Tibial artery (tissue), 4 donors: ENCODE results near the gene LRRC74A.

Source experiments
- DNase-seq, 2 donors: peaks; one replicate each; pipeline ENCODE4 v3.0.0-alpha.2; 2019
- H3K27ac ChIP-seq, 2 donors: fragments of 200-600 bp; sonication (generic) in 1 of 2; 1 replicate in 1 of 2; 2 replicates in 1 of 2; pipeline ENCODE4 v1.5.1; 2018 to 2019; ENCODE audit warnings: mild to moderate bottlenecking in 1 of 2
- H3K27me3 ChIP-seq, 2 donors: fragments of 200-600 bp; sonication (generic) in 1 of 2; one replicate each; pipeline versions ENCODE4 v1.5.1 to v1.6.0; 2016 to 2019
- H3K36me3 ChIP-seq, 3 donors: fragments of 200-600 bp; sonication (generic) in 2 of 3; one replicate each; pipeline ENCODE4 v1.5.1; 2016 to 2019; ENCODE audit warnings: mild to moderate bottlenecking in 2 of 3
- H3K4me1 ChIP-seq, 4 donors: fragments of 200-600 bp; sonication (generic) in 2 of 4; 1 replicate in 3 of 4; 2 replicates in 1 of 4; pipeline ENCODE4 v1.5.1; 2016 to 2019
- H3K4me3 ChIP-seq, 2 donors: fragments of 200-600 bp; sonication (generic) in 1 of 2; 1 replicate in 1 of 2; 2 replicates in 1 of 2; pipeline ENCODE4 v1.5.1; 2018 to 2019; ENCODE audit warnings: mild to moderate bottlenecking in 2 of 2
- H3K9me3 ChIP-seq, 3 donors: fragments of 200-600 bp; sonication (generic) in 1 of 3; one replicate each; pipeline ENCODE4 v1.5.1; 2016 to 2019
- intact Hi-C: fragments of 100-400 bp; cut with DNase I; formaldehyde crosslinking; loops from one replicate; pipeline ENCODE4 v1.15.0; 2023; ENCODE audit warnings: low total_unique reads
- TF ChIP-seq, protein P1 (sequence below), 2 experiments: fragments of 200-600 bp in 1 of 2; fragments of 450-650 bp in 1 of 2; IDR thresholded peaks; one replicate each; pipeline ENCODE4 v1.5.1; 2017 to 2019; ENCODE audit warnings: antibody characterized with exemption in 2 of 2, mild to moderate bottlenecking in 1 of 2, moderate library complexity in 1 of 2

Gene LRRC74A

DNA sequence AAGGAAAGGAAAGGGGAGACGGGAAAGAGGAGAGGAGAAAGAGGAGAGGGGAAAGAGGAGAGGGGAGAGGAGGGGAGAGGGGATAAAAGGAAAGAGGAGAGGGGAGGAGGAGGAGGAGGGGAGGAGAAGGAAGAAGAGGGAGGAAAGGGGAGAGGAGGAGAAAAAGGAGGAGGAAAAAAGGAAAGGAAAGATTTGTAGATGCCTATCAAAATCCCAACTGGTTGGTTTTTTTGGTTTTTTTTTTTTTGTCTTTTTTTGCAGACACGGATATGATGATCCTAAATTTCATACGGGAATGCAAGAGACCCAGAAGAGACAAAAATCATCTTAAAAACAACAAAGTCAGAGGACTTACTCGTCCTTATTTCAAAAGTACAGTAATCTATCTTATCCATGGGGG lies 32.9 kb upstream of the LRRC74A start:
- TF ChIP-seq, protein P1, sequence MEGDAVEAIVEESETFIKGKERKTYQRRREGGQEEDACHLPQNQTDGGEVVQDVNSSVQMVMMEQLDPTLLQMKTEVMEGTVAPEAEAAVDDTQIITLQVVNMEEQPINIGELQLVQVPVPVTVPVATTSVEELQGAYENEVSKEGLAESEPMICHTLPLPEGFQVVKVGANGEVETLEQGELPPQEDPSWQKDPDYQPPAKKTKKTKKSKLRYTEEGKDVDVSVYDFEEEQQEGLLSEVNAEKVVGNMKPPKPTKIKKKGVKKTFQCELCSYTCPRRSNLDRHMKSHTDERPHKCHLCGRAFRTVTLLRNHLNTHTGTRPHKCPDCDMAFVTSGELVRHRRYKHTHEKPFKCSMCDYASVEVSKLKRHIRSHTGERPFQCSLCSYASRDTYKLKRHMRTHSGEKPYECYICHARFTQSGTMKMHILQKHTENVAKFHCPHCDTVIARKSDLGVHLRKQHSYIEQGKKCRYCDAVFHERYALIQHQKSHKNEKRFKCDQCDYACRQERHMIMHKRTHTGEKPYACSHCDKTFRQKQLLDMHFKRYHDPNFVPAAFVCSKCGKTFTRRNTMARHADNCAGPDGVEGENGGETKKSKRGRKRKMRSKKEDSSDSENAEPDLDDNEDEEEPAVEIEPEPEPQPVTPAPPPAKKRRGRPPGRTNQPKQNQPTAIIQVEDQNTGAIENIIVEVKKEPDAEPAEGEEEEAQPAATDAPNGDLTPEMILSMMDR (IDR thresholded peaks at IDR 0.05), result no peak
- DNase-seq, result no peak
- H3K4me3 ChIP-seq, result no peak overlapping the region
- intact Hi-C loops, result no loop called here
- H3K36me3 ChIP-seq, result peaks cover 51 to 68% (median 51%) of the 10 kb centered on the region in 3 donors
- H3K27ac ChIP-seq, result no peak overlapping the region
- H3K9me3 ChIP-seq, result no peaks in the 10 kb centered on the region
- no peaks in the 10 kb centered on the region for H3K27me3 ChIP-seq
- H3K4me1 ChIP-seq, result no peaks in the 10 kb centered on the region

DNA sequence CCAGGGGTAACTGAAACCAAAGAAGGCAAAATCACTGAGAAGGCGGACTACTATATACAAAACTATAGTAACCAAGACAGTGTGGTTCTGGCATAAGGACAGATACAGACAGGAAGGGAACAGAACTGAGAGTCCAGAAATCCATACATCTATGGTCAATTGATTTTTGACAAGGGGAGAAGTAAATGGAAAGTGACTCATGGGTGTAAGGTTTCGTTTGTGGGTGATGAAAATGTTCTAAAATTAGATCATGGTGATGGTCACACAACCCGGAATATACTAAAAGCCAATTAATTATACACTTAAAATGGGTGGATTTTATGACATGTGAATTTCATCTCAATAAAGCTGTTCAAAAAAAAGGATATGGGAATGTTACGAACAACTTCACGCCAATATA lies 32.3 kb upstream of the LRRC74A start:
- H3K4me1 ChIP-seq, result no peaks in the 10 kb centered on the region
- H3K9me3 ChIP-seq, result no peaks in the 10 kb centered on the region
- no peak for DNase-seq
- no peak overlapping the region for H3K27ac ChIP-seq
- H3K4me3 ChIP-seq, result no peak overlapping the region
- peaks cover 46 to 68% (median 51%) of the 10 kb centered on the region in 3 donors for H3K36me3 ChIP-seq
- intact Hi-C loops, result no loop called here
- H3K27me3 ChIP-seq, result no peaks in the 10 kb centered on the region
- TF ChIP-seq, protein P1 (IDR thresholded peaks at IDR 0.05), result no peak

DNA sequence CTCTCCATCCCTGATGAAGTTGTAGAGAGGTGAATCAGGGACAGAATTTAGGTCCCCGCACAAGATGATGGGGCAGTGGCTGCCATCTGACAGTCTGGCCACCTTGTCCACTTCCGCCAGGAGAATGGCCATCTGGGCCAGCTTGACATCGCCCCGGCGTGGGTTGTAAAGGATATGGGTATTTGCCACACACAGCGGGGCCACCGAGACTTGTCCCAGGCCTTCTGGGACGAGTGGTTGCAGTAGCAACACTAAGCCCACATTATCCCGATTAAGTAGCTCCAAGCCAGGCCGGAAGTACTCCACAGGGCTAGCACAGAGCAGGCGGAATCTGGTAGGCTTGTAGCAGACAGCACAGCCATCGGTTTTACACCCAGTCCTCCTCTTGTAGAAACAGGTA lies 19.8 kb upstream of the LRRC74A start:
- no peak overlapping the region for H3K27ac ChIP-seq
- H3K9me3 ChIP-seq, result no peaks in the 10 kb centered on the region
- intact Hi-C loops, result no loop called here
- H3K4me1 ChIP-seq, result peaks cover 0 to 16% (median 5%) of the 10 kb centered on the region in 4 donors
- H3K36me3 ChIP-seq, result peaks cover 51 to 79% (median 74%) of the 10 kb centered on the region in 3 donors
- TF ChIP-seq, protein P1 (IDR thresholded peaks at IDR 0.05), result no peak
- no peaks in the 10 kb centered on the region for H3K27me3 ChIP-seq
- no peak overlapping the region for H3K4me3 ChIP-seq
- no peak for DNase-seq

DNA sequence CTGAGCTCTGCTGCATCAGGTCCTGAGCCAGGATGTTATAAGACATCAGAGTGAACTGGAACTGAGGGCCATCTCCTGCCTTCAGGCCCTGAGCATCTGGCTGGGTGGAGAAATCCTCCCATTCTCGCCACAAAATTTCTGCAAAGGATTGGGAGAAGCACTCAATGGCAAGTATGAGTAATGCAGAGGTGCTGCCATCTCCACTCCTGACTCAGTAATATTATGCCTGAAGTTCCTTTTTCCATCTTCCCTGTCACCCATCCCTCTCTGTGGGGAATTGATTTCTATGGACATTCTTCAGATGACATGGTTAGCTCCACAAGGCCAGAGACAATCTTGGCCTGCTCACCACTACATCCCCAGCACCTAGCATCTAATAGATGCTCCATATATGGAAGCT lies 18.2 kb upstream of the LRRC74A start:
- H3K9me3 ChIP-seq, result no peaks in the 10 kb centered on the region
- H3K36me3 ChIP-seq, result peaks cover 41 to 63% (median 59%) of the 10 kb centered on the region in 3 donors
- no peak overlapping the region for H3K27ac ChIP-seq
- intact Hi-C loops, result no loop called here
- H3K4me1 ChIP-seq, result peaks cover 0 to 21% (median 9%) of the 10 kb centered on the region in 4 donors
- H3K4me3 ChIP-seq, result no peak overlapping the region
- no peaks in the 10 kb centered on the region for H3K27me3 ChIP-seq
- DNase-seq, result no peak
- TF ChIP-seq, protein P1 (IDR thresholded peaks at IDR 0.05), result no peak

DNA sequence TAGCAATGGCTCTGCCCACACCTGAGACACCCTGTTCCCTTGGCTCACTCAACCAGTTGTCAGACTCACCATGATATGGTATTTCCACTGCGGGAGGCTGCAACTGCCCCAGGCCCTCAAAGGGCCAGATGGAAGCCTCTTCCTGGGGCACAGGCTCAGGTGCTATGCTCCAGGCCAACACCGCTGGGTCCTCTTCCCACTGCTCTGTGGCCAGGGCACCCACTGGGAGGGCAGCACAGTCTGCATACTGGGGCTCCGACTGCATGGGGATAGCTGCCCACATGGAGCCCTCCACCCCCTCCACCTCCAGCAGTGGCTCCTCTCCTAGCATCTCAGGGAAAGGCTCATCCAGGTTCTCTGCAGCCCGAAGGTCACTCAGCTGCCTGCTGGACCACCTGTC lies 17.2 kb upstream of the LRRC74A start:
- Histone ChIP-seq H3K4me3 (no peak overlapping the region), H3K4me1 (peaks cover 0 to 21% (median 9%) of the 10 kb centered on the region in 4 donors), H3K27ac (no peak overlapping the region), H3K9me3 (no peaks in the 10 kb centered on the region), H3K36me3 (peaks cover 31 to 54% (median 49%) of the 10 kb centered on the region in 3 donors), H3K27me3 (no peaks in the 10 kb centered on the region)
- TF ChIP-seq, protein P1 (IDR thresholded peaks at IDR 0.05), result no peak
- intact Hi-C loops, result no loop called here
- DNase-seq, result no peak

DNA sequence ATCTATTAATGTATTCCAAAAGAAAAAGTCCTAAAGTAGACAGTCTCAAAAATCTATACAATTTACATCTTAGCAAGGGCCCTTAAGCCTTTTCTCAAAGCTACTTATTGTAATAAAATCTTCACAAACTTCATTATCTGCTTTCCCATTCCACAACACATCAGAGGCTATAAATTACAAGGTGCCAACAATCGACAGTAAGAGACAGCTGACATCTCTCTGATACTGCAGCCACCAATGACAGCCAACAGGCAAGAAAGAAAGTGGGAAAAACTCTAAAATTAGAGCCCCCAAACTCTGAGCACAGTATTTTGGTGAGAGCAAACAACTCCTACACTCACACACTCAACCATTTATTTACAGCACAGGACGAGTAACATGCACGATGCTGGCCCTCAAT lies 15.7 kb upstream of the LRRC74A start:
- Histone ChIP-seq H3K4me1 (peaks cover 0 to 21% (median 9%) of the 10 kb centered on the region in 4 donors), H3K27ac (peak overlapping the region in 1 of 2 donors; percentile 85), H3K4me3 (peak overlapping the region; percentile 92 to 98), H3K27me3 (no peaks in the 10 kb centered on the region), H3K36me3 (peaks cover 20 to 38% (median 36%) of the 10 kb centered on the region in 3 donors), H3K9me3 (no peaks in the 10 kb centered on the region)
- DNase-seq, result no peak
- TF ChIP-seq, protein P1 (IDR thresholded peaks at IDR 0.05), result no peak
- intact Hi-C loops, result no loop called here
